Activated T-cell treated with anti-CD3 and anti-CD28 coated beads, Interleukin-2, amount 50 U/mL, for 48 hours (primary cell): Measurements from ENCODE around the gene PSME1.
A peak's percentile ranks its signal among the peaks of the same experiment; 100 is the strongest.

Experiments
- DNase-seq, 2 experiments: peaks; one replicate each; pipeline ENCODE4 v3.0.0-alpha.2; 2020

PSME1 gene

GRCh38 chr14:24147761-24148428, 11.9 kb downstream of the PSME1 start:
- DNase-seq: no peak

GRCh38 chr14:24149302-24149969, 13.4 kb downstream of the PSME1 start:
- DNase-seq: no peak

GRCh38 chr14:24150061-24150460, 14.1 kb downstream of the PSME1 start:
- no peak for DNase-seq

- no peak for DNase-seq
These were observed 14.6 kb downstream of the PSME1 start for GRCh38 chr14:24150567-24150966.

GRCh38 chr14:24150993-24151392, 15.0 kb downstream of the PSME1 start:
- DNase-seq: no peak

- DNase-seq: no peak
These were observed 15.5 kb downstream of the PSME1 start for GRCh38 chr14:24151404-24152080.

GRCh38 chr14:24155100-24155499, 19.1 kb downstream of the PSME1 start:
- no peak for DNase-seq

- no peak for DNase-seq
These were observed 20.8 kb downstream of the PSME1 start for GRCh38 chr14:24156840-24157239.

GRCh38 chr14:24157331-24157730, 21.3 kb downstream of the PSME1 start:
- no peak for DNase-seq

GRCh38 chr14:24159777-24160498, 23.9 kb downstream of the PSME1 start:
- no peak for DNase-seq

GRCh38 chr14:24160499-24160849, 24.5 kb downstream of the PSME1 start:
- no peak for DNase-seq

- DNase-seq: peak; percentile 100
These were observed 25.1 kb downstream of the PSME1 start, which contains the start of gene IRF9 for GRCh38 chr14:24160850-24161804. TSS of gene IRF9 (plus strand) at chr14:24161265. CDS start at chr14:24162145, 880 bp downstream.

GRCh38 chr14:24162093-24162492, 26.1 kb downstream of the PSME1 start:
- DNase-seq: peak in 1 of 2 experiments; percentile 50

GRCh38 chr14:24164518-24164991, 28.6 kb downstream of the PSME1 start:
- no peak for DNase-seq

GRCh38 chr14:24165785-24166184, 29.8 kb downstream of the PSME1 start:
- no peak for DNase-seq

GRCh38 chr14:24167469-24168114, 31.6 kb downstream of the PSME1 start:
- no peak for DNase-seq

GRCh38 chr14:24171422-24172260, 35.6 kb downstream of the PSME1 start, which contains the start of gene REC8:
TSS of gene REC8 (plus strand) at chr14:24172080. CDS start at chr14:24172553, 473 bp downstream.
- peak; percentile 79 to 81 for DNase-seq

- DNase-seq: no peak
These were observed 36.4 kb downstream of the PSME1 start for GRCh38 chr14:24172261-24172860.

GRCh38 chr14:24172871-24173281, 36.9 kb downstream of the PSME1 start:
- no peak for DNase-seq

- no peak for DNase-seq
These were observed 40.6 kb downstream of the PSME1 start for GRCh38 chr14:24176599-24176998.
